Sciatic nerve (tissue), 2 donors: ENCODE measurements around the gene MBD3. TPM values are rescaled to one million over a fixed set of nuclear protein-coding genes. Genes with fewer than 3 reads are reported as not detected.

ENCODE experiments used
- ATAC-seq: fragments of 200-7000 bp; cut with Tn5 transposase; one replicate; pipeline ENCODE4 v1.9.1; 2020; ENCODE audit warnings: mild to moderate bottlenecking, moderate library complexity
- DNase-seq: peaks from one replicate; pipeline ENCODE4 v3.0.0-alpha.2; 2020; ENCODE audit warnings: low spot score
- intact Hi-C: fragments of 100-400 bp; cut with DNase I; formaldehyde crosslinking; loops from one replicate; pipeline ENCODE4 v1.14.2; 2022
- total RNA-seq: library from RNA; stranded (reverse); fragmentation: NEBNext Ultra II Directional; extraction: Animal tissue kit (Norgen Biotek cat#: 25700); gene quantifications from one replicate; pipeline ENCODE4 v1.2.1, GENCODE V29; 2021
- donor health status: DM: no; HTN: no; CAD: no.
- donor health status: DM: no; HTN: no; CAD: no.

The MBD3 gene
- total RNA-seq, 1 donor from 2014 or later = 48.1 TPM

DNA sequence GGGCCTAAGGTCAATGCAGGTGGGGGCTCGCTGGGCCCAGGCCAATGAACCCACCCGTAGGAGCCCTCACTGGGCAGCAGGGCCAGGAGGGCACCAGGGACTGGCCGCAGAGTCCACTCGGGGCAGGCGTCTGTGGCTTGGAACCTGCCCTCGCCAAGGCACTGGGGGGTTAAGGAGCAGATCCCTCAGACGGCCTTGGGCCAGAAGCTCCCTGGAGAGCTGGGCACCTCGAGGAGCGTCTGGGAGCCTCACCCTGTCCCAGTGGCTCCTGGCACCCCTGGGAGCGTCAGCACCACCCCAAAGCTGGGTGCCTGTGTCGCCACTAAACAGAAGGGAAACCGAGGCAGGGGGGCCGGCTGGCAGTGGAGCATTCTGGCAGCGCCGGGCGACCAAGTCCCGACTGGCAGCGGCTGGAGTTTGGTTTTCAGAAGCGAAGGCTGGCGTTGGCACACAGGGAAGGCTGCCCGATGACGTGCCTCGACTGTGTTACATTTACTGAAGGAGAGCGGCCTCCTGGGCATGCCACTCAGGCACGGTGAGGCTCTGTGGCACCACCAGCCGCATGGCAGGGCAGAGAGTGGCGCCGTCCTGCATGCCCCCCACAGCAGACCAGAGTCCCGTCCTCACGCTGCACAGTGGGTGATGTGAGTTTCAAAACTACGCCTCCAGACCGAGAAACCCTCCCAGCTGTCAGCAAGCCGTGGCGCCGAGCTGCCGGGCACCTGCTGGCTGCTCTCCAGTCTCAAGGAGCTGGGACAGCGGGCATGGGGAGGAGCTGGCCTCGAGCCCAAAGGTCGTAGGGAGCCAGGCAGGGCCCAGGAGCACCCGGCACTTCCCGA is 15.4 kb downstream of the MBD3 start:
- intact Hi-C loops = no loop called here
- ATAC-seq = no peak
- DNase-seq = no peak

DNA sequence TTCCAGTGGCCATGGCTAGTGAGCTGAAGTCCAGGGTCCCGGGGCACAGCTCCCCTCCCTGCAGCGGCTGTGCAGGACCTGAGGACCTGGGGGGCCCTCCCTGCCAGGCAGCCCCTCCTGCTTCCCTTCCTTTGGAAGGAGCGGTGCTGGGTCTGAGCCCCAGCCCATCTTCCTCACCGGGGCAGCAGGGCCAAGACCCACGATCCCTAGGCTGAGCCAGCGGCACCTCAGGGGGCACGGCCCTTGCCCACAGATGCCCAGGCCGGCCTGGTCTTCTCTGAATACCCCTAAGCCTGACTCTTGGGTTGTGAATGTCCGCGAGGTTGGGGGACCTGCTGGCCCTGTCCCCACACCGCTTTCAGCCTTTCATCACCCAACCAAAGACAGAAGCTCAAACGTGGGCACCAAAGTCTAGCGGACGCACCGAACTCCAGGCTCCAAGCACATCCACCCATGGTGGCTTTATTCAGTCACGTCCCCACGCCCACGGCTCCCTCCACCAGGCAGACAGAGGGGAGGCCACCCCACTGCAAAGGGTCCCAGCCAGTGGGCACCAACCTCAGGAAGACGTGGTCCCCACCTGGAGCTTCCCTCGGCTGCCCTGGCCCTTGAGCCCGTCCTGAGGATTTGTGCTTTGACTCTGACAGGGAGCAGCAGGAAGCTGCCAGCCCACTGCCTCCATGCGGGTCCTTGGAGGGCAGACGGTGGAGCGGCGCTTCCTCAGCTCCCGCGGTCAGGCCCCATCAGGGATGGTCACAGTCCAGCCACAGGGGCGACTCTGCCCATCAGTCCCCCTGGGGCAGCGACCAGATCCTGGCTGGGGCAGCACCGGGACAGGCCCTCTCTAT is 16.2 kb downstream of the MBD3 start:
- intact Hi-C loops = no loop called here
- DNase-seq (no peak), ATAC-seq (no peak)

DNA sequence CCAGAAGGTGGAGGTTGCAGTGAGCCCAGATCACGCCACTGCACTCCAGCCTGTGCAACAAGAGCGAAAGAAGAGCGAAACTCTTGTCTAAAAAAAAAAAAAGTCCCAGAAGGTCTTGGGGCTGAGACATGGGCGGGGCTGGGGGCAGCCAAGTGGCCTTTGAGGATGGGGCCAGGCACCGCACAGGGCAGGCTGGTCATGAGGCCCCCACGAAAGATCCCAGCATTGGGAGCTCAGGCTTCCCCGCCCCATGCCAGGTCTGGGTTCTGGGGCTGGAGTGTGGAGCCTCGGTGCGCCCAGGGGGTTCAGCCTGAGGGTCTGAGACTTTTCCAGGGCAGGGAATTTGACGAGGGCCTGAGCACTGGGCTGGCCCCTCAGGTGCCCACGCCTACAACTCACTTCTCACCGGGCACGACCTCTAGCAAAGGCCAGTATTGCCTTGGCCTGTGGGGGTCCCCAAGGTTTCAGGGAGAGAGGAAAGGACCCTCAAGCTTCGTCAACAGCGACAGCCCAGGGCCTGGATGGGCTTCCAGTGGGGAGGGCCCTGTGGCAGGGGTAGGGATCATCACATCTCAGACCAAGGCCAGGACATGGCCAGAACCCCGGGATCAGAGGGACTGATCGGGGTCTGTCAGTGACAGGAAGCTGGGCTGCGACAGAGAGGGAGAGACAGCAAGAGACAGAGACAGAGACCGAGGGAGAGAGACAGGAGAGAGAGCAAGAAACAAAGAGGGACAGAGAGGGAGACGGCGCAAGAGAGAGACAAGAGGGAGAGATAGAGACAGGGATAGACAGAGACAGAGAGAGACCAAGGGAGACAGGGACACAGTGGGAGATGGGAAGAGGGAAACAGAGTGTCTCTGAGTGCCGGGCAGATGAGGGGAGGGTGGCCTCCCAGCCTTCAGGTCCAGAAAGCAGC is 17.1 kb downstream of the MBD3 start:
- ATAC-seq (no peak), DNase-seq (no peak)
- intact Hi-C loops = no loop called here

DNA sequence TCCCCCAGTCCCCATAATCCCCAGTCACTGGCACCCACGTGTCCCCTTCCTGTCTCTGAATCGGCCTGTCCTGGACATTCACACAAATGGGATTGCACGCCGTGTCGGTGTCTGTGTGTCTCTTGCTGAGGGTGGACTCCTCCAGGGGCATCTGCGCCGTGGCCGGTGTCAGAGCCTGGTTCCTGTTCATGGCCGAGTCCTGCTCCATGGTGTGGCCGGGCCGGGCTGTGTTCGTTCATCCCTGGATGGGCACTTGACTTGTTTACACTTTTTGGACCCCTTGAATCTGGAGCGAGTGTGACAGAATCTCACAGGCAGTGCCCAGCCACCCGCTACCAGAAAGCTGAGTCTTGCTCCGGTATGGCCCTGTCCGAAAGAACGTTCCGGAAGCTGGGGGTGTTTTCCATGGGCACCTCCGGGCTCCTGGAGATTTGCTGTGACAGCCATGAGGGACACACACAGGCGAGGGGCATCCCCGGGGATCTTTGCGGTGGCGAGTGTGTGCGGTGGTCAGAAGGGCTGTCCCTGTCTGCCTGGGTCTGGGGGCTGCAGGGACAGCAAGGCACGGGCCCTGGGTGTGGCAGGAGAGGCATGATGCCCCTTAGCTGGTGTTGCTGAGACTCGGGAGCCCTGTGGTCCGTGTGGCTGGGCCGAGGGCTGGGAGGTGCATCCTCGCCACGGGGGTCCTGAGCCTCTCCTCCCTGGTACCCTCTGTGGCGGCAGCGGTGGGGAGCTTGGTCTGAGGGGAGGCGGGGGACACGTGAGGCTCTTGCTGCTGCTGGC is 18.1 kb downstream of the MBD3 start:
- no peak for ATAC-seq
- intact Hi-C loops = no loop called here
- no peak for DNase-seq

DNA sequence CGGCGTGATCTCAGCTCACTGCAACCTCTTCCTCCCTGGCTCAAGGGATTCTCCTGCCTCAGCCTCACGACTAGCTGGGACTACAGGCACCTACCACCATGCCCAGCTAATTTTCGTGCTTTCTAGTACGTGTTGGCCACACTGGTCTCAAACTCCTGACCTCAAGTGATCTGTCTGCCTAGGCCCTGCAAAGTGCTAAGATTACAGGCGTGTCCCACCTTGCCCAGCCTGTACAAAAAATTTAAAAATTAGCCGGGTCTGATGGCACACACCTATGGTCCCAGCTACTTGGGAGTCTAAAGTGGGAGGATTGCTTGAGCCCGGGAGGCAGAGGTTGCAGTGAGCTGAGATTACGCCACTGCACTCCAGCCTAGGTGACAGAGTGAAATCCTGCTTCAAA is 19.9 kb downstream of the MBD3 start:
- intact Hi-C loops = no loop called here
- DNase-seq (no peak), ATAC-seq (no peak)

DNA sequence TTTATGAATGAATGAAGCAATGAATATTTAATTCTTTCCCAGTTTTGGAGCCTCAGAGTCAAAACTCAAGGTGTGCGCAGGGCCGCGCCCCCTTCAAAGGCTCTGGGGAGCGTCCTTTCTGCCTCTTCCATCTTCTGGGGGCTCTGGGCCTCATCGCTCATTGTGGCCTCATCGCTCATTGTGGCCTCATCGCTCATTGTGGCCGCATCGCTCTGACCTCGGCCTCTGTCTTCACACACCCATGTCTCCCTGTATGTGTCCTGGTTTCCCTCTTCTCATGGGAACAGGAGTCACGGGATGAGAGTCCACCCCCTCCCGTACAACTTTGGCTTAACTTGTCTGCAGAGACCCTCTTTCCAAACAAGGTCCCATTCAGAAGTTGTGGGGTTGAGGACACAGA is 21.3 kb downstream of the MBD3 start:
- intact Hi-C loops = no loop called here
- no peak for DNase-seq
- no peak for ATAC-seq

DNA sequence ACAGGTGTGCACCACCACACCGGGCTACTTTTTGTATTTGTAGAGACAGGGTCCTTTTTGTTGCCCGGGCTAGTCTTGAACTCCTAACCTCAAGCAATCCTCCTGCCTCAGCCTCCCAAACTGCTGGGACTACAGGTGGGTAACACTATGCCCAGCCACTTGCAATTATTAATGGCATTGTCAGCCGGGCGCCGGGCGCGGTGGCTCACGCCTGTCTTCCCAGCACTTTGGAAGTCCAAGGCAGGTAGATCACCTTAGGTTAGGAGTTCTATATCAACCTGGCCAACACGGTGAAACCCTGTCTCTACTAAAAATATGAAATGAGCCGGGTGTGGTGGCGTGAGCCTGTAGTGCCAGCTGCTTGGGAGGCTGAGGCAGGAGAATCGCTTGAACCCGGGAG is 21.8 kb downstream of the MBD3 start:
- intact Hi-C loops = no loop called here
- DNase-seq (no peak), ATAC-seq (no peak)

DNA sequence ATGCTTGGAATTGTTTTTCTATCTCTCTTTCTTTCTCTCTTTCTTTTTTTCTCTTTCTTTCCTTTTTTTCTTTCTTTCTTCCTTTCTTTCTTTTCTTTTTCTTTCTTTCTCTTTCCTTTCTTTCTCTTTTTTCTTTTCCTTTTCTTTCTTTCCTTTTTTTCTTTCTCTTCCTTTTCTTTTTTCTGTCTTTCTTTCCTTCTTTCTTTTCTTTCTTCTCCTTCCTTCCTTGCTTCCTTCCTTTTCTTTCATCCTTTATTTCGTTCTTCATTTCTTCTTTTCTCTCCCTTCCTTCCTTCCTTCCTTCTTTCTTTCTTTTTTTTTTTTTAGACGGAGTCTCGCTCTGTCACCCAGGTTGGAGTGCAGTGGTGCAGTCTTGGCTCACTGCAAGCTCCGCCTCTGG is 22.7 kb downstream of the MBD3 start:
- intact Hi-C loops = no loop called here

DNA sequence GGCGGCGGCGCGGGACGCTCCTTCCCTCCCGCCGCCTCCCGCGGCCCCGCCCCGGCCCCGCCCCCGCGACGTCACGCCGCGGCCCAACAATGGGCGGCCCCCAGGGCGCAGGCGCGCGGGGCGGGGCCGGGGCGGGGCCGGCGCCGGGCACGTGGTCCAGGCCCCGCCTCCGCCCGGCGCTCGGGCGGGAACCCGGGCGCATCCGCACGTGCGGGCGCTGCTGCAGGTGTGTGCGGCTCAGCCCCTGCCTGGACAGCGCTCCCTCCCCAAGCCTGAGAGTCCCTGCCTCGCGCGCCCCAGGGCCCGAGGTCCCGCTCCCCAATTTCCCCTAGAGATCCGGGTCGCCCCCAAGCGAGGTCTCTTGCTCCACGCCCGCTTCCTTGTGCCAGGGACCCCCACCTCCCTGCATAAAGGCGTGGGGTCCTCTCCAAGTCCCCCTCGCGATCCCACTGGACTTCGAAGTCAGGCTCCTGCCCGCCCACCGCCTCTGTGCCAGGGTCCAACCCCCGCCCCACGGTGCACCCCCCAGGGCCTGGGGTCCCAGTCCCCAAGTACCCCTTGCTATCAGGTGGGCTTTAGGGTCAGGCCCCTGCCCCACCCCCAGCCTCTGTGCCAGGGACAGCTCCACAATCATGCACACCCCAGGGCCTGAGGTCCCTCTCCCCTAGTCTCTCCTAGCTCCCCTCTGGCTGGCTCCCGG is 24.2 kb downstream of the MBD3 start, which contains the start of gene MEX3D:
MEX3D (minus strand) TSS at position 6 of the 700 bp plus-strand sequence. CDS start 267 bp downstream, outside the sequence.
- peak; percentile 87 for DNase-seq
- ATAC-seq = peak; percentile 74
- intact Hi-C loops = no loop called here

More for the DNA sequence above, 22.7 kb downstream of the MBD3 start:
- ATAC-seq (no peak), DNase-seq (no peak)

DNA sequence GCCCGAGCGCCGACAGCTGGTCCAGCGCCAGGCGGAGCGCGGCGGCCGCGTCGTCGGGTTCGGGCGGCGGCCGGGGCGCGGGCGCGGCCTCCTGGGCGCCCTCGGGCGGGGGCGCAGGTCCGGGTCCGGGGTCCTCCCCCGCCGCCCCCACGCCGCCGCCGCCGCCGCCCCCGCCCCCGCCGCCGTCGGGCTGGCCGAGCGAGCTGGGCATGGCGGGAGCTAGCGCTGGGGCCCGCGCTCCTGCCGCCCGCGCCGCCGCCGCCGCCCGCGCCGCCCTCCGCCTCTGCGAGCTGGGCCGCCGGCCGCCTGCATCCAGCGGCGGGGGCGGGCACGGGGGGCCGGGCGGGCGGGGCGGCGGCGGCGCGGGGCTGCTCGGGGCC is 24.8 kb downstream of the MBD3 start:
- ATAC-seq = no peak
- intact Hi-C loops = no loop called here
- no peak for DNase-seq

DNA sequence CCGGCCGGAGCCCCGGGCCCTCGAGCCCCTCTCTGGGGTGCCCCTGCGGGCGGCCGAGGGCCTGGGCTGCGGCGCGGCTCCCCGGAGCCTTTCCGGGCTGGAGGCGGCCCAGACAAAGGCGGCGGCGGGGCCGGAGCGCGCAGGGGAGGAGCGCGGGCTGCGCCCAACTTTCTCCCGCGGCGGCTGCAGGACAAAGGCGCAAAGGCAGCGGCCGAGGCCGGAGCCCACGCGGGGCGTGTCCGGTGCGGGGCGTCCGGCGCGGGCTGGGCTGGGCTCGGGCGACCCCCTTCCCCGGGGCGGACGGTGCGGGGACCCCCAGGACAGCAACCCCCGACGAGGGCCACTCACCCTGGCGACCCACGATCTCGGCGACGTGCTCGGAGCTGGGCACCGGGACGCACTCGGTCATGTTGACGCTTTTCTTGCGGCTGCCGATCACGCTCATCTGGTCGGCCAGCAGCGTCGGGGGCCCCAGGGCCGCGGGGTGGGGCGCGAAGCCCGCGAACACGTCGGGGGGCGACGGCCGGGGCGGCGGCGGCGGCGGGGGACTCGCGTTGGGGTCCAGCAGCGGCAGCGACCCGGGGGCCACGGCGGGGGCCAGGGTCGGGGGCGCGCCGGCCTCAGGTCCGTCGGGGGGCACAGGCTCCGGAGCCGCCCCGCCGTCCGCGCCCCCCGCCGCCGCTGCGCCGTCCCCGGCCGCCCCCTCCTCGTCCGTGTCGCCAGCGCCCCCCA is 25.4 kb downstream of the MBD3 start:
- DNase-seq = no peak
- intact Hi-C loops = no loop called here
- ATAC-seq = no peak

DNA sequence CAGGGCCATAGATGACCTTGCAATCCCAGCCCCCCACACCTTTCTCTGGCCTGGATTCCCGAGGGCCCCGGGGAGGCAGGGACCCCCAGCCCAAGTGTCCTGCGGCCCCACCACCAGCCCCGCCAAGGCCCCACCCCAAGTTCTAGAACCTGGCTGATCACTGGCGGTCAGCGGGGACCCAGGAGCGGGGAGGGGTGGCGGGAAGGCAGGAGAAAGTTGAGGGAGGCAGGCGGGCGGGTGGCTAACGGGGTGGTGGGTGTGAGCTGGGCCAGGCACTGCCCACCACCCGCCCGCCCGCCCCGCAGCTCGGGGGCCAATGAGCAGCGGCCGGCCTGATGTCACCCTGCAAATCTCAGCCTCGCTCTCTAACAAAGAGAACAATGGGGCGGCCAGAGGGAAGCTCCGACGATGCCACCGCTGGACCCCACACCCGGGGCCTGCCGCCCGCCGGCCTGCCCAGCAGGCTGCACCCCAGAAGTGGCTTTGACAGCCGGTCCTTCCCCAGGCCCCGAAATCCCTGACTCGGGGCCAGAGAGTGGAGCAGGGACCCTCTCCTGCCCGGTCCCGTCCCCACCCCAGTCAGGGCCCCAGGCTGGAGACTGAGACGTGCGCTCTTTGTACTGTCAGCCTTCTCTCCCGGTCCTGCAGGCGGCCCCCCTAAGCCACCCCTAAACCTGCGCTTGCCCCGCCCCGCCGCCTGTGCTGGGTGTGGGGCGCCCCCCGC is 26.1 kb downstream of the MBD3 start:
- intact Hi-C loops = no loop called here
- DNase-seq (peak; percentile 85), ATAC-seq (peak; percentile 92)

DNA sequence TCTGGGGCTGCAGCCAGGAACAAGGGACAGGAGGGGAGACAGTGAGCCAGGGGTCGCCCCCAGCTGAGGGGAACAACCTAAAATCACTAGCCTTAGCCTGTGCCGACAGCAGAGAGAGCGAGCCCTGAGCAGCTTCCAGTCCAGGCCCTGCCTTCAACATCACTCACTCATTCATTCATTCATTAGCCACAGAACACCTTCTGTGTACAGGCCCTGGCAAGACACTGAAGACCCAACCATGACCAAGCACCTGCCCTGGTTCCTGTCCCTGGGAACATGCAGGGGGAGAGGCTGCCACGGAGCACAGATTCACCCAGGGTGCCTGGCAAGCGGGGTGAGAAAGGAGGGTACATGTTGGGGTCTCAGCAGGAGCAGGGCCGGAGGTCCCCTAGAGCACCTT is 29.4 kb downstream of the MBD3 start:
- intact Hi-C loops = no loop called here
- DNase-seq (no peak), ATAC-seq (no peak)

DNA sequence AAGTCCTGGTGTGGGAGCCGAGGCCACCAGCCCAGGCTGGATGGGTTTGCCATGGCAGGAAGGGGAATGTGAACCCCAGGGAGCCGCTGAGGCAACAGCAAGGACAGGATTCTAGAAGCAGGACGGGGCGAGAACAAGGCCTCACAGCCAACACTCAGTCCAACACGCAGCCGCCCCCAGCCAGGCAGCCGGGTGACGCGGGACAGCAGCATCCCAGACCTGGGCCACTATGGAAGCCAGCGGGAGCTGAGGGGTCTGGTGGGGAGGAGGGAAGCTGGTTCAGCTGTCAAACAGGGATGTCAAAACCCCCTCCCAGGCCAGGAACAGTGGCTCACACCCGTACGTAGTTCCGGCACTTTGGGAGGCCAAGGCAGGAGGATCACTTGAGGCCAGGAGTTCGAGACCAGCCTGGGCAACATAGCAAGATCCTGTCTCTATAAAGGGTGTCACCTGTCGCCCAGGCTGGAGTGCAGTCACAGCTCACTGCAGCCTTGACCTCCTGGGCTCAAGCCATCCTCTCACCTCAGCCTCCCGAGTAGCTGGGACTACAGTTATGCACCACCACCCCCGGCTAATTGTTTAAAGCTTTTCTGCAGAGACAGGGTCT is 31.3 kb downstream of the MBD3 start:
- intact Hi-C loops = no loop called here
- DNase-seq = peak; percentile 58
- no peak for ATAC-seq

DNA sequence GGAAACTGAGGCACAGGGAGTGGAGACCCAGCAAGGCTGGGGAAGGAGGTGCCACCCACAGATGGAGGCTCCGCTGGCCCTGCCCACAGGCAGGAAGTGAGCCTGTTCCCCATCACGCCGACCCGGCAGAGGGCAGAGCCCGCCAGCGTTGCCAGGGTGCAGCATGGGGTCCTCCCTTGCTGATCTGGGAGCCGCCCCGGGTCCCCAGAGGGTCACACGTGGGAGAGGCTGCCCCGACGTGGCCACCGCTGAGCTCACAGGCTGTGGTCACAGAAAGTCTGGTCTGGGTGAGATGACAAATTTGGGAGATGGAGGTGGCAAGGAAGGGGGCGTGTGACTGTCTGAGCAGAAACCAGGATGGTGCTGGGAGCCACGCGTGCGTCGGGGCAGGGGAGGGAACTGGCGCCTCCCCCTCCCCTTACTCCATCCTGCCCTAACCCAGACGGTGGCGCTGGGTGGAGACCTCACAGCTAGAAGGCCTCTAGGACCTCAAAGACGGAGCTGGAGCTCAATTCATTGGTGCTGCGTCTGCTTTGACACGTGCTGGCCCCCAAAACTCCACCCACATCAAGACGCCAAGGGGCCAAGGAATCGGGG is 32.3 kb downstream of the MBD3 start:
- intact Hi-C loops = no loop called here
- DNase-seq (no peak), ATAC-seq (no peak)

DNA sequence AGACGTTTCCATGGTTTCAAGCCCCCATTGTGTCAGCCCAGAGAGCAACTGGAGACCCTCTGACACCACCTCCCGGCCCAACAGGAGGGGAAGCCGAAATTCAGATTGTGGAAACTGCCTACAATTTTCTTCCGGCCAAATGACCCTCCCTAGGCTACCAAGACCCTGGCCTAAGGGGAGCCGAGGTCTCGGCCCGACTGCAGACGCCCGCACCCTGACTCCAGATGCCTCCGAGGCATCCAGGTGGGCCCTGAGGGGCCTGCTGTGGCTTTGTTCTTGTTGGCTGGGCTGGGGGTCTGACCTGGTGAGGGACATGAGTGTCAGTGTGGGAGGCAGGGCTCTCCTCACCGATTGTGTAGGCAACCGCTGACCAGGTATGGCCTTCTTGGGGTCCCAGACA is 34.1 kb downstream of the MBD3 start:
- ATAC-seq (no peak), DNase-seq (no peak)
- intact Hi-C loops = no loop called here
